ENCODE data around the gene G6PC2.
"Not testable (repeated sequence)": the region's sequence is repeated elsewhere in the genome, so short reads cannot be mapped to it uniquely, and the experiment has no call there.

- not testable (repeated sequence) for TF ChIP-seq EGR1 (IDR thresholded peaks at IDR 0.05; ENCODE audit: borderline replicate concordance in 1 of 2, low read depth in 2 of 2, low read length in 2 of 2); USF1 (IDR thresholded peaks at IDR 0.05; ENCODE audit: borderline replicate concordance, extremely low read length, insufficient read depth, low read depth, low read length)
Measured at GRCh38 chr2:168882163-168882562, 18.9 kb upstream of the G6PC2 start.
